ENCODE results near the gene ONECUT3. TPM values are rescaled to one million over a fixed set of nuclear protein-coding genes. Genes with fewer than 3 reads are reported as not detected.

The ONECUT3 gene
- total and polyA plus RNA-seq, 8 donors = 0.06 to 0.08 (median 0.07) TPM; not detected in 2

GRCh38 chr19:1748115-1748872 is 5.0 kb upstream of the ONECUT3 start:
- peaks cover 5 to 27% of the 10 kb centered on the region in 2 donors for H3K4me1 ChIP-seq
- no peak for TF ChIP-seq CTCF (IDR thresholded peaks at IDR 0.05)
- no peaks in the 10 kb centered on the region for H3K36me3 ChIP-seq
- intact Hi-C loops (cut with DNase I) = no loop called here
- DNase-seq (peak in 1 of 4 donors; percentile 74), ATAC-seq (peak; percentile 37)
- no peak overlapping the region for H3K27ac ChIP-seq
- H3K9me3 ChIP-seq = no peaks in the 10 kb centered on the region
- H3K4me3 ChIP-seq = no peak overlapping the region
- H3K27me3 ChIP-seq = peaks cover 79 to 100% of the 10 kb centered on the region in 2 donors

- peaks cover 5 to 29% of the 10 kb centered on the region in 2 donors for H3K4me1 ChIP-seq
- H3K36me3 ChIP-seq = no peaks in the 10 kb centered on the region
- DNase-seq (peak in 1 of 4 donors; percentile 55), ATAC-seq (no peak)
- H3K9me3 ChIP-seq = no peaks in the 10 kb centered on the region
- intact Hi-C loops (cut with DNase I) = no loop called here
- no peak overlapping the region for H3K27ac ChIP-seq
- H3K27me3 ChIP-seq = peaks cover 81 to 97% of the 10 kb centered on the region in 2 donors
- TF ChIP-seq CTCF (IDR thresholded peaks at IDR 0.05) = no peak
- H3K4me3 ChIP-seq = no peak overlapping the region
Observed at GRCh38 chr19:1748873-1749341, 4.4 kb upstream of the ONECUT3 start.

GRCh38 chr19:1749373-1750342 is 3.6 kb upstream of the ONECUT3 start:
- no peaks in the 10 kb centered on the region for H3K9me3 ChIP-seq
- no peak overlapping the region for H3K27ac ChIP-seq
- H3K4me3 ChIP-seq = no peak overlapping the region
- intact Hi-C loops (cut with DNase I) = no loop called here
- no peak for ATAC-seq
- peaks cover 5 to 31% of the 10 kb centered on the region in 2 donors for H3K4me1 ChIP-seq
- no peak for TF ChIP-seq CTCF (IDR thresholded peaks at IDR 0.05)
- H3K27me3 ChIP-seq = peaks cover 82 to 92% of the 10 kb centered on the region in 2 donors
- peak in 1 of 4 donors; percentile 50 for DNase-seq
- no peaks in the 10 kb centered on the region for H3K36me3 ChIP-seq

GRCh38 chr19:1750343-1751021 is 2.8 kb upstream of the ONECUT3 start:
- H3K27ac ChIP-seq = no peak overlapping the region
- intact Hi-C loops (cut with DNase I) = no loop called here
- peaks cover 5 to 40% of the 10 kb centered on the region in 2 donors for H3K4me1 ChIP-seq
- no peaks in the 10 kb centered on the region for H3K36me3 ChIP-seq
- no peak for TF ChIP-seq CTCF (IDR thresholded peaks at IDR 0.05)
- H3K9me3 ChIP-seq = no peaks in the 10 kb centered on the region
- H3K27me3 ChIP-seq = peaks cover 82 to 92% of the 10 kb centered on the region in 2 donors
- ATAC-seq = no peak
- peak in 1 of 4 donors; percentile 43 for DNase-seq
- no peak overlapping the region for H3K4me3 ChIP-seq

Data from left lung (tissue), 10 donors.